ENCODE data around the gene PLPP1.

Gene PLPP1

GRCh38 chr5:55572600-55572999 lies 37.8 kb upstream of the PLPP1 start:
- H3K9me3 ChIP-seq (ENCODE audit: low read depth, low read length) = no peaks in the 10 kb centered on the region
- no peak overlapping the region for H3K9ac ChIP-seq (ENCODE audit: insufficient read length)
- no peak for TF ChIP-seq FOXP2 (optimal IDR thresholded peaks at IDR 0.05; ENCODE audit: control extremely low read depth, extremely low read length, insufficient read depth)
- no peak for TF ChIP-seq EZH2 (IDR thresholded peaks at IDR 0.05)
- no peak for TF ChIP-seq POLR2AphosphoS5 (IDR thresholded peaks at IDR 0.05; ENCODE audit: borderline replicate concordance, low read depth, low read length)
- H3K27ac ChIP-seq = no peak overlapping the region
- H3K36me3 ChIP-seq (ENCODE audit: insufficient read depth, low read length) = no peaks in the 10 kb centered on the region
- no peak for DNase-seq (ENCODE audit: low read depth, low spot score)
- no peak overlapping the region for H3K4me3 ChIP-seq

DNA sequence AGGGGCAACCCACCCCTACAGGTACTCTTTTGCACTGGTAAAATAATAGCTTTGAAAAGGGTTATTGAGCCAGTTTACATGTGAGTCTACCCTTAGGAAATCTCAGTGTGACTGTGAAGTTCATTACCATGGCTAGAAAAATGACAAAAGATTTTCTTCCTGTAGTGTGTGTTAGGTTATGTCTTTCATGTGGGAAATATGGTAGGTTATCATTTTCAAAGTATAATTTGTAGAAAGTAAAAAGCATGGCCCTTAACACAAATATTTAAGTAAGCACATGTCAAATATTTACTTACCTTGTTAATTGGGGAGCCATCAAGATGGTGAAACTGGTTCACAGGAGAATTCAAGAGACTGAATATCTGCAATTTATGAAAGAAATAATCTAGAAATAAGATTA lies 37.3 kb upstream of the PLPP1 start:
- Histone ChIP-seq H3K27ac (no peak overlapping the region), H3K4me3 (no peak overlapping the region), H3K9ac (ENCODE audit: insufficient read length) (no peak overlapping the region), H3K36me3 (ENCODE audit: insufficient read depth, low read length) (no peaks in the 10 kb centered on the region), H3K9me3 (ENCODE audit: low read depth, low read length) (no peaks in the 10 kb centered on the region)
- TF ChIP-seq FOXP2 (optimal IDR thresholded peaks at IDR 0.05; ENCODE audit: control extremely low read depth, extremely low read length, insufficient read depth) (no peak), POLR2AphosphoS5 (IDR thresholded peaks at IDR 0.05; ENCODE audit: borderline replicate concordance, low read depth, low read length) (no peak), EZH2 (IDR thresholded peaks at IDR 0.05) (no peak)
- DNase-seq (ENCODE audit: low read depth, low spot score) = no peak

DNA sequence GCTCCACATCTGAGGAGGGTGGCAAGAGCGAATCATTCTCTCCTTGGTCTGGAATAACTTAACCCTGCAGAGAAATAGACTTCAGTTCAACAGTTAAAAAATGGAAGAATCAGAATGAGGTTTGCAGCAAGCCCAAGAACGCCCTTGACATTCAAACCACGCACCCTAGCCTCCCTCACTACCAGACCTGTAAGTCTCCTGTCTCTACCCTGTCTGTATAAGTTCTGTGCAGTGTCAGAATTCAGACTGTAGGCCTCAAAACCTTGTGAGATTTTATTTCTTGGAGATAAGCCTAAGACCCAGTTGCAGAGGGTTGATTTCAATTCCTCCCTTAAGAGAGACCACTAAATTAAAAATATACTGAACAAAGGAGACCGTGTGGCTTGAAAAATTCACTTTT lies 35.8 kb upstream of the PLPP1 start:
- Histone ChIP-seq H3K9ac (ENCODE audit: insufficient read length) (no peak overlapping the region), H3K27ac (no peak overlapping the region), H3K36me3 (ENCODE audit: insufficient read depth, low read length) (no peaks in the 10 kb centered on the region), H3K9me3 (ENCODE audit: low read depth, low read length) (no peaks in the 10 kb centered on the region), H3K4me3 (no peak overlapping the region)
- DNase-seq (ENCODE audit: low read depth, low spot score) = no peak
- no peak for TF ChIP-seq EZH2 (IDR thresholded peaks at IDR 0.05)
- no peak for TF ChIP-seq POLR2AphosphoS5 (IDR thresholded peaks at IDR 0.05; ENCODE audit: borderline replicate concordance, low read depth, low read length)
- no peak for TF ChIP-seq FOXP2 (optimal IDR thresholded peaks at IDR 0.05; ENCODE audit: control extremely low read depth, extremely low read length, insufficient read depth)

DNA sequence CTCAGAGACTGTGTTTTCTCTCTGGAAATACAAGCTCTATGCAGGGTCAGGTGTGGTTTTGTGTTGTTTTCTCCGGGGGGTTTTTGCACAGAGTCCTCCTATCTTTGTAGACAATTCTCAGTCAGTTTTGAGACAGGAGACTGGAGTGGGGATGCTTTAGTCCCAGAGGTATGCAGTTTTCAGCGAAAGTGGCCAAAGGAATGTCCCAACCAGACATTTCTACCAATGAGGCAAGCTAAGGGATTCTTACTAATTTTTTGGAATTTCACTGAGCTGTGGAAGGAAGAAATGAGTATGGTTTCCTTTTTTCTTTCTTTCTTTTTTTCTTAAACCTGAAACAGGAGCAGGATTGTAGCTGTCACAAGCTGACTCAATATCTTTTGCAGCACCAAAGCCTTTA lies 35.3 kb upstream of the PLPP1 start:
- Histone ChIP-seq H3K9me3 (ENCODE audit: low read depth, low read length) (no peaks in the 10 kb centered on the region), H3K9ac (ENCODE audit: insufficient read length) (no peak overlapping the region), H3K36me3 (ENCODE audit: insufficient read depth, low read length) (no peaks in the 10 kb centered on the region), H3K27ac (no peak overlapping the region), H3K4me3 (no peak overlapping the region)
- DNase-seq (ENCODE audit: low read depth, low spot score) = no peak
- no peak for TF ChIP-seq POLR2AphosphoS5 (IDR thresholded peaks at IDR 0.05; ENCODE audit: borderline replicate concordance, low read depth, low read length)
- no peak for TF ChIP-seq EZH2 (IDR thresholded peaks at IDR 0.05)
- no peak for TF ChIP-seq FOXP2 (optimal IDR thresholded peaks at IDR 0.05; ENCODE audit: control extremely low read depth, extremely low read length, insufficient read depth)

DNA sequence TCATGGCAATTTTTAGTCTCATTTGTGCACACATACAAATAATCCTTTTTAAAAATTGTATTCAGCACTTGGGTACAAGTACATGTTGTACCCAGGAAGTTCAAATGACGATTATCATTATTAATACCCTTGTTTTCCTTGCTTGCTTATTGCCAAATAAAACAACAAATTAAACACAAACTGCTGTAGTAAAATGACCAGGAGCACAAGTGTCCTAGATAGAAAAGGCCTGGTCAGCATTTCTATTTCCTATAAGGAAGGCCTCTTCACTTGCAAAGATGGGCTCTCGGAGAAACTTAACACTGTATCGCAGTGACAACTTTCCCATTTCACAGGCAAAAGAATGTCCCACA lies 34.7 kb upstream of the PLPP1 start:
- Histone ChIP-seq H3K36me3 (ENCODE audit: insufficient read depth, low read length) (no peaks in the 10 kb centered on the region), H3K4me3 (peak overlapping the region; percentile 73), H3K27ac (peak overlapping the region; percentile 82), H3K9me3 (ENCODE audit: low read depth, low read length) (no peaks in the 10 kb centered on the region), H3K9ac (ENCODE audit: insufficient read length) (peak overlapping the region; percentile 60)
- DNase-seq (ENCODE audit: low read depth, low spot score) = no peak
- TF ChIP-seq FOXP2 (optimal IDR thresholded peaks at IDR 0.05; ENCODE audit: control extremely low read depth, extremely low read length, insufficient read depth) = no peak
- no peak for TF ChIP-seq EZH2 (IDR thresholded peaks at IDR 0.05)
- TF ChIP-seq POLR2AphosphoS5 (IDR thresholded peaks at IDR 0.05; ENCODE audit: borderline replicate concordance, low read depth, low read length) = no peak

DNA sequence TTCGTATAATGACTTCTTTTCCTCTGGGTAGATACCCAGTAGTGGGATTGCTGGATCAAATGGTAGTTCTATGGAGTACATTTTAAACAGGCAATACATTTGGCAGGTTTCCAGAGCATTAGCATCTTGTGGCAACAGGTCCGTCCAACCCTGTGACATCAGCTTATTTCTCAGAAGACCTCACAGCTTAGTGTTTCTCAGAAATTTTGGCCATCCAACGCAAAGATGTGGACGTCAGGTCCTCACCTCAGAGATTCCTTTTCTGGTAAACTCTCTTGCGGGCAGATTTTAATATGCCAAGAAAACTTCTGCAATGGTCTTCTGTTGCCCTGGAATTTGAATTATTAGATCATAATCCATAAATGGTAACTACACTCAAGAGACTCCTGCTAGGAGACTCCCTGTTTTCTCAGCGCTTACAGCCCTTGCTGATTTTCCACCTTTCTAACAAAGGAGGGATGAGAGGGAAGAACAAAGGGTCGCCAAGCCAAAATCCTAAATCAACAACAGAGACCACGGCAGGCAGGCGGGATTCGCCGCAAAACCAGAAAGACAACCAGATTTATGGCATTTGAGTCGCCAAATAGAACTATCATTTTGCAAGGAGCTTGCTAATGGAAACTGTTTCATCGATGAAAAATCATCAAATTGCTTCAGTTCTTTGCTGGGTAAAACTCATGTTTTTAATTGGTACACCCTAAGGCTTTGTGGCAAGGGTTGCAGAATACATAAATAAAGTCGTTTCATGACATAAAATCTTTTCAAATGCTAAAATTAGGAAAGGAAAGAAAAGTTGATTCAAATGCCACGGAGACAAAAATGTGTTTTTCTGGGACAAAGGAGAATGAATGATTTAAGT lies 34.1 kb upstream of the PLPP1 start:
- TF ChIP-seq EZH2 (IDR thresholded peaks at IDR 0.05) (no peak), FOXP2 (optimal IDR thresholded peaks at IDR 0.05; ENCODE audit: control extremely low read depth, extremely low read length, insufficient read depth) (no peak), POLR2AphosphoS5 (IDR thresholded peaks at IDR 0.05; ENCODE audit: borderline replicate concordance, low read depth, low read length) (no peak)
- H3K9ac ChIP-seq (ENCODE audit: insufficient read length) = peak overlapping the region; percentile 60
- DNase-seq (ENCODE audit: low read depth, low spot score) = no peak

DNA sequence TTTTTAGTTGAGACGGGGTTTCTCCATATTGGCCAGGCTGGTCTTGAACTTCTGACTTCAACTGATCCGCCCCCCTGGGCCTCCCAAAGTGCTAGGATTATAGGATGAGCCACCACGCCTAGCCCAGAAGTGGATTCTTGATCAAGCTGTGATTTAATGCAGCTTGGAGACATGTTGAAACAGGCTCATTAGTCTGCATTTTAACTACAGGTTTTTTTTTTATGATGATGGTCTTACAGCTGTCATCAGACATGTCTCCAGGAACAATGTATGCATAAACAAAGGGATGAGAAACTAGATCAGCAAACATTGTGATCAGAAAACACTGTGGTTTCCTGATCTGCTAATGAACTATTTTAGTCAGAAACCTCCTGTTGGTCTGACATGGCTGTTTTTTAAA lies 30.0 kb upstream of the PLPP1 start:
- Histone ChIP-seq H3K27ac (0 out of 2 replicates have a peak overlapping the region, but pooled peaks have one; percentile 11), H3K9me3 (ENCODE audit: low read depth, low read length) (no peaks in the 10 kb centered on the region), H3K36me3 (ENCODE audit: insufficient read depth, low read length) (no peaks in the 10 kb centered on the region), H3K9ac (ENCODE audit: insufficient read length) (no peak overlapping the region), H3K4me3 (no peak overlapping the region)
- TF ChIP-seq FOXP2 (optimal IDR thresholded peaks at IDR 0.05; ENCODE audit: control extremely low read depth, extremely low read length, insufficient read depth) = no peak
- no peak for TF ChIP-seq POLR2AphosphoS5 (IDR thresholded peaks at IDR 0.05; ENCODE audit: borderline replicate concordance, low read depth, low read length)
- TF ChIP-seq EZH2 (IDR thresholded peaks at IDR 0.05) = no peak
- no peak for DNase-seq (ENCODE audit: low read depth, low spot score)

More for the DNA sequence above, 34.1 kb upstream of the PLPP1 start:
- Histone ChIP-seq H3K9me3 (ENCODE audit: low read depth, low read length) (no peaks in the 10 kb centered on the region), H3K36me3 (ENCODE audit: insufficient read depth, low read length) (no peaks in the 10 kb centered on the region), H3K27ac (peak overlapping the region; percentile 82), H3K4me3 (peak overlapping the region; percentile 73)

DNA sequence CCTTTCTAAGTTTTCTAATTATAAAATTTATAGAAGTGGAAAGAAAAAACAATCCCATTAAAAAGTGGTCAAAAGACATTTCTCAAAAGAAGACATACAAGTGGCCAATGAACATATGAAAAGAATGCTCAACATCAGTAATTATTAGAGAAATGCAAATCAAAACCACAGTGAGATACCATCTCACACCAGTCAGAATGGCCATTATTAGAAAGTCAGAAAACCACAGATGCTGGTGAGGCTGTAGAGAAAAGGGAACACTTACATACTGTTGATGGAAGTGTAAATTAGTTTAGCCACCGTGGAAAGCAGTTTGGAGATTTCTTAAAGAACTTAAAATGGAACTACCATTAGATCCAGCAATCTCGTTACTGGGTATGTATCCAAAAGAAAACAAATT lies 23.7 kb upstream of the PLPP1 start:
- TF ChIP-seq POLR2AphosphoS5 (IDR thresholded peaks at IDR 0.05; ENCODE audit: borderline replicate concordance, low read depth, low read length) = no peak
- TF ChIP-seq EZH2 (IDR thresholded peaks at IDR 0.05) = no peak
- Histone ChIP-seq H3K4me3 (no peak overlapping the region), H3K27ac (no peak overlapping the region), H3K9me3 (ENCODE audit: low read depth, low read length) (no peaks in the 10 kb centered on the region), H3K9ac (ENCODE audit: insufficient read length) (no peak overlapping the region), H3K36me3 (ENCODE audit: insufficient read depth, low read length) (no peaks in the 10 kb centered on the region)
- no peak for DNase-seq (ENCODE audit: low read depth, low spot score)

DNA sequence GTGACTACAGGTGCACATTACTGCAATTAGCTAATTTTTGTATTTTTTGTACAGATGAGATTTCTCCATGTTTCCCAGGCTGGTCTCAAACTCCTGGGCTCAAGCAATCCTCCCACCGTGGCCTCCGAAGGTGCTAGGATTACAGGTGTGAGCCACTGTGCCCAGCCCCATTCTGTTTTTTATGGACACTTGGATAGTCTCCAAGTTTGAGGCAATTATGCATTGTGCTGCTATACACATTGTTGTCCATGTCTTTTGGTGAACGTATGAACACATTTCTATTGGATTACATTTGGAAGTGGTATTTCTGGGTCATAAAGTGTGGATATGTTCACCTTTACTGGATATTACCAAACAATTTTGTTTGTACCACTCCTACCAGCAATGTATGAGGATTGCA lies 22.4 kb upstream of the PLPP1 start:
- TF ChIP-seq FOXP2 (optimal IDR thresholded peaks at IDR 0.05; ENCODE audit: control extremely low read depth, extremely low read length, insufficient read depth) = no peak
- no peak for TF ChIP-seq POLR2AphosphoS5 (IDR thresholded peaks at IDR 0.05; ENCODE audit: borderline replicate concordance, low read depth, low read length)
- no peak for TF ChIP-seq EZH2 (IDR thresholded peaks at IDR 0.05)
- Histone ChIP-seq H3K27ac (no peak overlapping the region), H3K36me3 (ENCODE audit: insufficient read depth, low read length) (no peaks in the 10 kb centered on the region), H3K4me3 (no peak overlapping the region), H3K9ac (ENCODE audit: insufficient read length) (no peak overlapping the region), H3K9me3 (ENCODE audit: low read depth, low read length) (no peaks in the 10 kb centered on the region)
- DNase-seq (ENCODE audit: low read depth, low spot score) = no peak

All from SK-N-MC (cell line).